HG02610 (cell line): ENCODE measurements around the gene IL23R.
A peak's percentile ranks its signal among the peaks of the same experiment; 100 is the strongest.
"Not testable (repeated sequence)": the region's sequence is repeated elsewhere in the genome, so short reads cannot be mapped to it uniquely, and the experiment has no call there.

Experiments
- ATAC-seq: cut with Tn5 transposase; IDR thresholded peaks from one replicate; pipeline ENCODE4 v1.9.1; 2021; ENCODE audit warnings: mild to moderate bottlenecking, moderate library complexity; ENCODE audit not compliant: unreplicated experiment

IL23R gene, protein sequence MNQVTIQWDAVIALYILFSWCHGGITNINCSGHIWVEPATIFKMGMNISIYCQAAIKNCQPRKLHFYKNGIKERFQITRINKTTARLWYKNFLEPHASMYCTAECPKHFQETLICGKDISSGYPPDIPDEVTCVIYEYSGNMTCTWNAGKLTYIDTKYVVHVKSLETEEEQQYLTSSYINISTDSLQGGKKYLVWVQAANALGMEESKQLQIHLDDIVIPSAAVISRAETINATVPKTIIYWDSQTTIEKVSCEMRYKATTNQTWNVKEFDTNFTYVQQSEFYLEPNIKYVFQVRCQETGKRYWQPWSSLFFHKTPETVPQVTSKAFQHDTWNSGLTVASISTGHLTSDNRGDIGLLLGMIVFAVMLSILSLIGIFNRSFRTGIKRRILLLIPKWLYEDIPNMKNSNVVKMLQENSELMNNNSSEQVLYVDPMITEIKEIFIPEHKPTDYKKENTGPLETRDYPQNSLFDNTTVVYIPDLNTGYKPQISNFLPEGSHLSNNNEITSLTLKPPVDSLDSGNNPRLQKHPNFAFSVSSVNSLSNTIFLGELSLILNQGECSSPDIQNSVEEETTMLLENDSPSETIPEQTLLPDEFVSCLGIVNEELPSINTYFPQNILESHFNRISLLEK

DNA sequence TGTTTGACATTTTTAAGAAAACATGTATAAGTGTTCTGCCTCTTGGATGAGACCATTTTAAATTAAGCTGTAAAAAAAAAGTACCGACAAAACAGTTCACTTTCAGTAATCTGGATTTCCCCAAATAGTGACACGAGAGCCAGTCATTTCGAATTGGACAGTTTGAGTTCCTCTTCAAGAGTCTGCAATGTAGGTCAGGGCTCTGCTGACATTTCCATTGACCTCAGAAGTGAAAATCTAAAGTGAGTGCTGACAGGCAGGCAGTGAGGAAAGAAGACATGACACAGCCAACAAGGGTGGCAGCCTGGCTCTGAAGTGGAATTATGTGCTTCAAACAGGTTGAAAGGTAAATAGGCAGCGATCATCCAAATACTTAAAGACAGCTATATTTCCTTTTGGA, at the start of gene IL23R:
TSS of gene IL23R (plus strand) at position 259 of the 400 bp plus-strand sequence. CDS start 1,667 bp downstream, outside the sequence.
- peak; percentile 89 for ATAC-seq

DNA sequence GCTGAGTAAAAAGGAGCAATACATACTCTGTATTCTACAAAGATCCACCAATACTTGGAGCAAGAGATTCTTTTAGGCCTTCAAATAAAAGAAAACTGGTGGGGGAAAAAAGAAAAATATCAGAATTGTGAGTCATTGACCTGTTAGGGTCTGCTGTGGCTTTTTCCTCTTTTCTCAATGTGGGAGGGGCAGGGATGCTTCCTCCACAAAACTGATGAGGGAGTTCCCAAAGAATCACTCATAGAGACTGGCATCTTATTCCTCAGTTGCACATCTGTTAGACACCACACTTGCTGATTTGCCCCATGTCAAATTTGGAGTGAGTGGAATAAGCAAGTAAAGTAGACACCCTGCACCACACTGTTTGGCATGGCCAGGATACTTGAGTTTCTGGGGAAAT, 48.1 kb upstream of the IL23R start:
- no peak for ATAC-seq

DNA sequence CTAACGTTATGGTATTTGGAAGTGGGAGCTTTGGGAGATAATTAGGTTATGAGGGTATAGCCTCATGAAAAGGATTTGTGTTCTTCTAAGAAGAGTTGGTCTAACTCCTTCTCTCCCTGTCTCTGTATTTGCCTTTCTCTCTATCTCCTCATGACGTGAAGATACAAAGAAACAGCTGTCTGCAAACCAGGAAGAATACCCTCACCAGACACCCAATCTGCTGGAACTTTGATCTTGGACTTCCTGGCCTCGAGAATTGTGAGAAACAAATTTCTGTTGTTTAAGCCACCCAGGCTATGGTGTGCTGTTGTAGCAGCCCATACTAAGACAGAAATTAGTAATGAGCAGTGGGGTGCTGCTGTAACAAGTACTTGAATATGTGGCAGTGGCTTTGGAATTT, 47.6 kb upstream of the IL23R start:
- ATAC-seq, result no peak

DNA sequence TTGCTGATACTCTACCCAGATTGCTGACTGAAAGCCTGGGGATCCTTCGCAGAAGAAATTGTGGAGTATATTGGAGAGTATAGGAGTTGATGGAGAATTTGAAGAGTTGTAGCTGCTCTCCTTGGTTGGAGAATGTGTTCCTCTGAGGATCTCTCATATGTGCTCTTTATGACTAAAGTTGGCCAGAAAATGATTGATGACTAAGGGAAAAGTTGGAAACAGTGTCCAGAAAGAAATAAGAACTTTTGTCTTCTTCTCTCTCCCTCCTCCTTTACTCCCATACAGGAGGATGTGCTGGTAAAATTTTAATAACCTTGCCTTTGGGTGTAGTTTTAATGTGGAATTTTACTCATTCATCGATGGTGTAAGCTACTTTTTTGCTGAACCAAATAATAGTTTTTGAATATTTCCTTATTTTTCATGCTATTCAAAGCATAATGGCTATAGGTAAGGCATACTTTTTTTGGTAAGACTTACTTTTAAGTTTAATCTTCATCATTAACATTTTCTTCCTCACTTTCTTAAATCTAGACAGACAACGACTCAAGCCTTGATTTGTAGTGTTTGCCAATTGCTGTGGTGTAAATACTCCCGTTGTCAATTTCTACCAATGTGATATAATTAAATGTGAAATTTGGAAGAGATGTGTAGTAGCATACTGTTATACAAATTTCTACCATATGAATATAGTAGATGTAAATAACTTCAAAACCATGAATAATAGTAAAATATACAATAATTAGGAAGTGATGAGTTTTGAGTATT, 45.2 kb upstream of the IL23R start:
- ATAC-seq, result no peak

DNA sequence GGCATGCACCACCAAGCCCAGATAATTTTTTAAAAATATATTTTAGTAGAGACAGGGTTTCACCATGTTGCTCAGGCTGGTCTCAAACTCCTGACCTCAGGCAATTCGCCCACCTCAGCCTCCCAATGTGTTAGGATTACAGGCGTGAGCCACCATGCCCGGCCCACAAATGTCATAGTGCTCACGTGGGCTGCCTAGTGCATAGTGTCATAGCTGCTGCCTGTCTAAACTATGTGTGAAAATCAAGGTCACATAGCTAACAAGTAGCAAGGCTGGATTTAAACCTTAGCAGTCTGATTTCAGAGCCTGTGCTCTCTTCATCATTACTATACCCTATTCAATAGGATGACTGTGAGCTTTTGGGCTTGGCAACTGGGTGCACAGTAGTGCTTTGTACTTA, 41.8 kb upstream of the IL23R start:
- no peak for ATAC-seq

DNA sequence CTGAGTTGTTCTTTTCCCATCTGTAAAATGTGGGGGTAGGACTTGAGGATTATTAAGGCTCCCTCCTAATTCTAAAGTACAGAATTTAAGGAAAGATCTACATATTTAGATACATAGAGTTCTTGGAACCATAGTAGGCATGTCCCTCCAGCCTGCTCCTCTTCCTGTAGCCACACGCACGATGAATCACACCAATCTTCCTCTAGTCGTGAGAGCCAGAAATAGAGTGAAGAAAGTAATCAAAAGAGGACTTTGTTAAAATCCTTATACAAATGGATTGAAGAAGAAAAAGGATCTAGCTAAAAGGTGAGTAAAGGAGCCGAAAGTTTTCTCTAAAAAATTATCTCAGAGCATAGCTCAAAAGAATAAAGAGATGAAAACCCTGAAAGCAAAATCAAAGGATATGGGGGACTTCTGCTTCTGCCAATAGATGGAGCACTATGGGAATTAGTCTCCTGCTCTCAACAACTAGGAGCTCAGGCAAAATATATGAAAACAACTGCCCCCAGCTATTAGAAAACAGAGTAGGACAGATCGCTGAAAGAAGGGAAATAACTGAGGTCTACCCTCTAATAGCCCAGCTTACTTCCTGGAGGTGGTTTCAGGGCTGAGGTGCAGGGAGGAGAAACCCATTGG, 40.0 kb upstream of the IL23R start:
- ATAC-seq, result no peak

DNA sequence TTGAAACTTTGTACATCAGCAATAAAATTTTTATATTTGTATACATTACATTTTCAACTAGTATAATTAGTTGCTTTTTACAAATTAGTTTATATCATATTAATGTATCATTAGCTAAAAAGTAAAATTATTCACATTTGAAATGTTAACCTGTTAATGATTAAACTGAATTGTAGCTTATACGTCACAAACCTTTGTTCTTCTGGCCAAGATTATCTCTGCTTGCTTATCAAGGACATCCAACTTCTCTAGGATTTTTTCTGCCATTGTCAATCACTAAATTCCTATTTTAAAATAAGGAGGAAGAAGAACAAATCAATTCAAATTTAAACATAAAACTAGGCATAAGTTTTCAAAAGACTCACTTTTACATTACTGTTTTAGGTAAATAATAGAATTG, 39.3 kb upstream of the IL23R start:
- ATAC-seq, result no peak

DNA sequence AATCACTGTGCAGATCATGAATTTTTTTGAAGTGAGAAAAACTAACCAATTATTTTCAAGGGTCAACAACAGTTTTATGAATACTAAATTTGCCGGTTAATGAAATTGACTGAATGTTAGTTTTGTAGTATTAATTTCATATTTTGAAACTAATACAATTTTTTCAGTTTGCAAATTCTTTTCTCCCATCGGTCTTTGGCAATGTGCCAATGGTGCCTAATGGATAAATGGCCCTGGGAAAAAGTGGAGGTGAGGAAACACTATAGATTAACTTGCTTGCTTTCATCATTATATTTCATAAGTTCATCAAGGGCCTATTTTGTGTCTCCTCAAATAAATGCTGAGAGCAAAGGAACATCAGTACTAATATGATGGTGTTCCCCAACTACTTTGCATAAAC, 35.6 kb upstream of the IL23R start:
- no peak for ATAC-seq

DNA sequence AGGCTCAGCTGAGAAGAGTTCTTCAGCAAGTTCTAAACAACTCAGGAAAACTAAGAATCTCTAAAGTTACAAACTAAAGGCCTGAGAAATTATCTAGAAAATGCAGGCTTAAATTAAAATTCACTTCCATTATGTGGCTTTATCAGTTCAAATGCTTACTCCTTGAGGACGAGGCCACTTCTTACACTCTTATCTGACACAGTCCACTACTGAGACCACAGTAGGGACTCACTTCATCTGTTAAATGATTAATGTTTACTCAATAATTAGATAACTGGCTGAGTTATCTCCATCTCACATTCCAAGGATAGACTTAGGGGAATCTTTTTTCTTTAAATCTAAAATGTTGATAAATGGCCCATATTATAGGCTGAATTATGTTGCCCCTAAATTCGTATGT, 33.1 kb upstream of the IL23R start:
- ATAC-seq, result no peak

DNA sequence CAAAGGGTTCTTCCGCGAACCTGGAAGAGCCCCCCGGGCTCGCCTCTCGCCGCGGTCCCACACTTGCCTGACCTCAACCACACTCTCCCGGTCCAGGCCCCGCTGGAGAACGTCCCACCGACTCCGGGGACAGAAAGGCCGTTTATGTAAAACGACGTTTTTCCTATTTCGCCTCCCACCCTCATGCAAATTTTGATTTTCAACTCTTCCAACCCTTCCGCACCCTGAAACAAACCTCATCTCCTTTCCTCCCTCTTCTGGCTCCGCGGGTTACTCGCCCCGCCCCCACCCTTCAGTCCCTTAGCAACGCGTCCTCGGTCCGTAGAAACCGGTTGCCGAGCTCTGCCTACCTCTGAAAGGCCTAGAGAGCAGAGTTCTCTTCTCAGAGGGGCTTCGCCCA, 31.6 kb upstream of the IL23R start, which contains the start of gene C1orf141:
TSS of gene C1orf141 (minus strand) at position 276 of the 400 bp plus-strand sequence. CDS start 7,730 bp downstream, outside the sequence.
- ATAC-seq, result no peak

DNA sequence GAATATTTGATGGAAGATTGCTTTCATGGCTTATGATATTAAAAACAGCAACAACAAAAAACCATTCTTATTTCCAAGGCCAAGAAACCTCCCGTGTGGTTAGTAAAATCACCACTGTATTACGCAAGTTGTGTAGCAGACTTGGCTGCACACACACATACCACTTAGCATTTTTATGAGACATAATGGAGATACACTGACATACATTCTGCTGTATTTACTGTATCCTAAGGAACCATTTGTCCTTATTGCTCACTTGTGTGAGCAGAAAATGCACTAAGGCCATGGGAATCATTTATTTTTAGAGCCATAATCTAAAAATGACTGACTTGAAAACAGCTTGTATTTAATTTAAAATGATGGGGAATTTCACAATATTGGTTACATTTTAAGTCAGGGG, 30.9 kb upstream of the IL23R start:
- ATAC-seq, result no peak

DNA sequence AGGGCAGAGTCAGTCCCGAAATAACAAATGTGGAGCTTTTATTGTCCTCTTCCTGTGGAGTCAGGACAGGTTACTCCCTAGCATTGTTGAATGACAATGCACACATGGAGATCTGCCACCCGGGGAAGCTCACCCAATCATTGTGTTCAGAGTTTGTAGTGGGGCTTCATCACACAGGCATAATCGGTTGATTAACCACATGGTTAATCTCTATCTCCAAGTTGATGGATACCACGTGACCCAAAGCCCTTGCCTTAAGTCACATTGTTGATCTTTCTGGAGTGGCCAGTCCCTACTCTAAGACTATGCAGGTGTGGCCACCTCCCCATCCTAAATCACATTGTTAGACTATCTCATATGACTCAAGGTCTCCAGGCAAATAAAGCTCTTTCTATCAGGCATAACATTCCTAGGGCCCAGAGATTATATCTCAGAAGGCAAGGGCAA, 28.9 kb upstream of the IL23R start:
- no peak for ATAC-seq

DNA sequence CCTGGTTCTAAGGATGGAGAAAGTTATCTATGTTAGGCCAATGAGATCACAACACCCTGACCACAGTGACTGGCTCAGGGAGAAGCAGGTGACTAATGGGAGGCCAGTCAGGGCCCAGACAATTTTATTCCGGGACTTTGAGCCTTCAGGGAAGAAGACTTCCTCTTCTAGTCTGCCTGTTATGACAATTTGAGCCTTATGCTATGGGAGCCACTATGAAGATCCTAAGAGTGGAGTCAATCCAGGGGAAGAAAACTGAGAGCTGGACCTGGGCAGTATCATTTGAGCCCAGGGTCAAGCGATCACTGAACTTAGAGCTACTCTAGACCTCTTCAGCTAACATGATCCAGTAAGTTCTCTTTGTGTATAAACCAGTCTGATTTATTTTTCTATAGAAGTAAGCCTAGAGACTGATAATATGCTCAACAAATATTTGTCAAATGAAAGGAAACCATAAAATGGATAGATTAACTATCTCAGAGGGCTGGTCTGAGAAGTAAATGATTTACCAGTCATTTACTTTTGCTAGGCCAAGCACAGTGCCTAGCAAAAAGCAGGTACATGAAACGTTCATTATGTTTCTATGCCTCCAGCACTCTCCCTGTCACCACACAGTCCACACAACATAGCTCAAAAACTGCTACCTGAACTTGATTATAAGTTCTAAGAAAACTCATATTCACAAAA, 27.3 kb upstream of the IL23R start:
- ATAC-seq, result no peak

DNA sequence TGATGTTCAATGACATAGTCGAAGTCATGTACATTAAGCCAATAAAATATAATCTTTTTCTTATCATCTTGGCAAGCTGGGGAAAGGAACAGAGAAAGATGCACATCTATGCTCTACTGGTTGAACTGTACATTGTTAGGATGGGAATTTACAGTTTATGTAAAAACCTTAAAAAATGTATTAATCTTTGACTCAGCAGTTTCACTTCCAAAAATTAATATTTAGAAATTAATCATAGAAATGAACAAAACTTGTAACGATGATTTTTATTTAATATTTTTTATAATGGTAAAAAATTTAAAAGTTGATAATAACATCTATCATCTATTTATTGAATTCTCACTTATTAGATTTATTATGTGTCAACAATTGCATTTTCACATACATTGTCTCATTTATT, 25.8 kb upstream of the IL23R start:
- no peak for ATAC-seq

DNA sequence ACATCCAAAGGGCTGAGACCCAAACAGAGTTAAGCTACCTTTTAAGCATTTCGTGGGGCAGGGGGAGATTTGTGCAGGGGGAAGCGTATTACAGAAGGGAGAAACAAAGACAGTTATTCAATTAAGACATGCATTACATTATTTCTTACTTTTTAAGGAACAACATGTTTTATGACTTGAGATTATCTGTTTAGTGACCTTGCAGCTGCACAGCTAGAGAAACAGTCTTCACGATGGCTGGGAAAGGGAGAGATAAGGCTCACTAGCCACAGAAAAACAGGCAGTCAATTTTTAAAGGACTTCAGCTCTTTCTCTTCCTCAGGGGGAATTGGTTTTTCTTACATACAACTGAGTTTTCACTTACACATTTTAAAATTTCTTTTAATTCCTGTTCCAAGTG, 24.4 kb upstream of the IL23R start:
- ATAC-seq, result not testable (repeated sequence)

DNA sequence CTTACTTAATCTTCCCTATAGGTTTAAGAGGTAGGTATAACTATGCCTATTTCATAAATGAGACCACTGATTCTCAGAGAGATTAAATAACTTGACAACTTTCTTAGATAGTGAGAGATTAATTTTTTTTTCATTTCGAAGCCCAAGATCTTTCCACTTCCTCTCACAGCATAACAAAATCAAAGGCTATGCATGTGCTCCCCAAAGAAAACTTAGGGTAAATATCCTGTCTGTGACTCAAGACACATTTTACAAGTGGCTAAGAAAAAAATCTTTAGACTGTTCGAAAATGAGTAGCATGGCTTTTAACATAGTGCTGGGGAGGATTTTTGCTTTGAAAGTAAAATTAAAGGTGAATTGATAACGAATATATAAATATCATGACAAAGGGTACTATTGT, 23.3 kb upstream of the IL23R start:
- ATAC-seq, result no peak

DNA sequence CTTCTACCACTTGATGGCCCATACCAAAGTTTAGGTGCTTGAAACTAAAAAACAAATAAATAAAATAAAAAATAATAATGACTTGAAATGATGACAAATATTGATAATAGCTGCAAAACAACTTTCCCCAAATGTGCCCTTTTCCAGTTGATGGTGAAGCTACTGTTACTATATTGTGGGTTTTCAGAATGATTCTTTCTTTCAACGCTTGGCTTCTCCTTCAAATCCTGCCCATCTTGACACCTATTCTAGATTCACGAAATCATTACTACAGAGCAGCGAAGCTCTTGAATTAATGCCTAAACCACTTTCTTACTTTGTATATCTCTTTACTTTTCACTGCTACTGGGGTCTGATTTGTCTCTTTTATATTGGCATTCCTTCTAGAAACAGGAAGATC, 22.3 kb upstream of the IL23R start:
- ATAC-seq, result no peak

DNA sequence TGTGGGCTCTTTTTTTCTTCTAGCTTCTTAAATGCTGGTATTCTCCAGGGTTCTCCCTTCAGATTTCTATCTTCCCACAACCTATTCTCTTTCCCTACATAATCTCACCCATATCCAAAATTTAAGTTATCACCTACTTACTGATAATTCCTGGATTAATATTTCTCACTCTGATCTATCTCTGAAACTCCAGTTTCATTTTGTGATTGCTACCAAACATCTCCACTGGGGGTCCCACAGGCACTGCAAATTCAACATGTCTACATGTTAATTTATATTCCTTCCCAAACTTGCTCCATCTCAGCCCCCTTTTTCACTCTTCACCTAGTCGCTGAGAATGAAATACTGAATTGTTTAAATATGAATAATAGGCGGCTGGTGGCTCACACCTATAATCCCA, 21.6 kb upstream of the IL23R start:
- ATAC-seq, result no peak

DNA sequence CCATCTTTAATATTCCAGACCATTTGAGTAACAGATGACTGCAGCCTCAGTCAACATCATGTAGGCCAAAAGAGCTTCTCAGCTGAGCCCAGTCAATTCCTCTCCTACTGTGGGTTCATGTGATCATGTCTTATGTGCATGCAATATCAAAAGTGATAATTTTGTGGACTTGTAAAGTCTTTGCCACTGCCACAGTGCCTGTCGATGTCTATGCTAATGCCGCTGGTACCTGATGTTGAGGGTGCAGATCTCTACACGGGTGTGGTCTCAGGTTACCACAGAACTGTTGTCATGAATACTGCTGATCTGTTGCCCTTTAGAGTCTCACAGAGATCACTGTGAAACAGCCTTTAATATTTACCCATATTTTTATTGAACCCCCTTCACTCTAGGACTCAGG, 20.2 kb upstream of the IL23R start:
- no peak for ATAC-seq

DNA sequence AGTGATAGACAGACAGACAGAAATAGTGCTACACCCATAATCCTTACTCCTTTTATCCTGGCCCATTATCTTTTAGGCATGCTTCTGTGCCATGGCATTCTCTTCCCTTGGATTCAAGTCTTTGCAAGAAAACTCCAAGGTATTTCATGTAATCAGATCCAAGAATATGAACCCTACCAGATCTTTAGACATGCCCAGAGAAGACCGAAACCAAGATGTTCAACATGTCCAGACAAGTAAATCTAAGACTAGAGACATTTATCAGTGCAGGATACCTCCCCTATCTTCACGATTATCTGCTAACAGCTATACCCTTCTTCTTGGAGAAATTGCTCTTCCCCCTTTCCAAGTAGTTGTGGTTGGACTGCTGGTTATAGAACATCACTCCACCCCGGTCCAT, 19.7 kb upstream of the IL23R start:
- ATAC-seq, result no peak

DNA sequence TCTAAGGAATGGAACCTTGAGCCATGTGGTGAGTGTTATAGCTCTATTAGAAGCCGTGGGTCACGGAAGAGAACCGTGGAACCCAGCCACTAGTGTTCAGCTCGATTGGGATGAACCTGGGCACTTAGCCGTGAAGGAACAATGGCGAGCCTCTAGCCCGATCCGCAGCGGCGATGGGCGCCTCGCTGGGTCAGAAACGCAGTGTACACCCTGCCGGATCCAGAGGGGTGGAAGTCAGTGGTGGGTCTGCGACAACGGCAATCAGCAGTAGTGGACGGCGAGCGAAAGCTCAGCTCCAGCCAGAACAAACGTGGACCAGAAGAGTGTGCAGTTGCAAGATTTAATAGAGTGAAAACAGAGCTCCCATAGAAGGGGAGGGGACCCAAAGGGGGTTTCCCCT, 18.3 kb upstream of the IL23R start:
- not testable (repeated sequence) for ATAC-seq
